Ovary (tissue), 9 donors: Measurements from ENCODE around the gene MBOAT7. TPM values are rescaled to one million over a fixed set of nuclear protein-coding genes. Genes with fewer than 3 reads are reported as not detected.

Experiments
- DNase-seq, 5 donors: peaks; one replicate each; pipeline ENCODE4 v3.0.0-alpha.2; 2019 to 2020
- H3K27ac ChIP-seq, 2 donors: fragments of 200-600 bp; one replicate each; pipeline versions ENCODE4 v1.5.1 to v1.8.0; 2019 to 2022
- H3K27me3 ChIP-seq: fragments of 200-600 bp; one replicate; pipeline ENCODE4 v1.8.0; 2022
- H3K36me3 ChIP-seq: fragments of 200-600 bp; sonication (generic); one replicate; pipeline ENCODE4 v1.5.1; 2019
- H3K4me1 ChIP-seq: one replicate; pipeline ENCODE4 v1.8.1; 2013; ENCODE audit warnings: mild to moderate bottlenecking, moderate library complexity; ENCODE audit not compliant: insufficient read depth
- H3K4me3 ChIP-seq: fragments of 200-600 bp; sonication (generic); one replicate; pipeline ENCODE4 v1.5.1; 2017
- H3K9me3 ChIP-seq, 2 donors: fragments of 200-600 bp in 1 of 2; sonication (generic) in 1 of 2; one replicate each; pipeline versions ENCODE4 v1.5.1 to v1.8.1; 2013 to 2019; ENCODE audit warnings: mild to moderate bottlenecking in 1 of 2, moderate library complexity in 1 of 2
- EP300 ChIP-seq: sonication (generic); formaldehyde crosslinking; IDR thresholded peaks from one replicate; pipeline ENCODE4 v1.6.1; 2017; ENCODE audit warnings: antibody characterized with exemption
- POLR2A ChIP-seq: fragments of 450-650 bp; IDR thresholded peaks from one replicate; pipeline ENCODE4 v1.6.1; 2017; ENCODE audit warnings: antibody characterized with exemption, mild to moderate bottlenecking, moderate library complexity
- WGBS, 3 donors: extraction: QIAGEN DNeasy Blood & Tissue Kit in 1 of 3; methylation state at CpG; one replicate each; pipeline versions ENCODE4 v1.1.5 to v1.1.7; 2013 to 2017; 5-methylcytosine and 5-hydroxymethylcytosine counted together
- intact Hi-C, 4 donors: fragments of 100-400 bp; cut with DNase I; formaldehyde crosslinking; loops; one replicate each; pipeline versions ENCODE4 v1.11.0 to v1.15.1; 2022 to 2023
- polyA plus RNA-seq, 2 donors: library from polyadenylated mRNA; stranded (reverse); fragments of 200-250 nt in 1 of 2; fragments of 350-450 nt in 1 of 2; fragmentation: Illumina TruSeq in 1 of 2; extraction: RNeasy Lipid Tissue Mini Kit (QIAGEN cat#74804) in 1 of 2; gene quantifications; one replicate each; pipeline ENCODE4 v1.2.3, GENCODE V29; 2013 to 2014
- total RNA-seq, 7 donors: library from RNA; depleted of rRNA in 2 of 7; stranded (reverse); fragments of >200 nt in 2 of 7; fragmentation: NEBNext Ultra II Directional in 3 of 7; extraction: Animal tissue kit (Norgen Biotek cat#: 25700) in 3 of 7; gene quantifications; one replicate each; pipeline versions ENCODE4 v1.1.0 to v1.2.4, GENCODE V29; 2016 to 2023
- TF ChIP-seq, protein P1 (sequence below), 3 donors: fragments of 450-650 bp in 2 of 3; fragments of 200-600 bp in 1 of 3; IDR thresholded peaks; one replicate each; pipeline versions ENCODE4 v1.5.1 to v1.8.0; 2016 to 2022; ENCODE audit warnings: antibody characterized with exemption in 3 of 3, mild to moderate bottlenecking in 1 of 3
- donor health status: DM: no; HTN: no; CAD: no; lungs with moderate emphysema.
- donor health status: DM: no; HTN: no; CAD: no.
- donor health status: Bipolar disorder and iron deficiency.
- donor health status: DM: yes; HTN: yes; CAD: no.
- donor health status: DM: no; HTN: no; CAD: no.
- donor health status: DM: yes; HTN: yes; CAD: no.

The MBOAT7 gene
- total and polyA plus RNA-seq, 9 donors: 41.0 to 105 (median 51.5) TPM

DNA sequence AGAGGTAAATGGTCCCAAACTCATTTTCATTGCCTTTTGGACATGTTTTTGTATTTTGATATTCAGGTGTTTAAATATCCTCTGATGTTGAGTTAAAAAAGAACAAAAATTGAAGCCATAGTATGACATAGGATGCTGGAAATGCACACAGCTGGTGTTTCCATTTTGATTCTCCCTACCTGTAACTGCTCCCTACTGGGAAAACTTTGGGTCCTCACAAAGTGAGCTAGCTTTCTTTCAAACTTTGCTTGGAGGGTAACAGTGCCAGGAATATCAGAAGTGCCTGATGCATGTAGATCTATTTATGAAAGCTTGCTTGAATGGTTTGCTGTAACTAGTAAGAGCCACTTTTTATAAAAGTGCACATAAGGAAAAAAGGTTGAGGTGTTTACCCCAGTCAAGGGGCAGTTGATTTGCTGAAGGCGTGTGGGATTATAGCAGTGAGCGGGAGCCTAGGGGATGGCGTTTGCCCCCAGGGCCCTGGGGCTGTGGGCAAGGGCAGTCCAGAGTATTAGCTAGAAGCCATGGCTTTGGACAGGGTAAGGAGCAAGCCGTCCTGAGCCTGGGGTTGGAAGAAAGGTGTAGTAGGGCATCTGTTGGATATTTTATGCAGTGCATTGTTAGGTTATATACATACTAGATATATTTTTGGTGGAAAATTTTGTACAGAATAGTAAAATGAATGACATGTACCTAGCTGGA is 15.5 kb upstream of the MBOAT7 start:
- H3K4me3 ChIP-seq: no peak overlapping the region
- H3K27ac ChIP-seq: no peak overlapping the region
- peaks cover 44% of the 10 kb centered on the region for H3K4me1 ChIP-seq
- DNase-seq: no peak
- intact Hi-C loops: loop anchor here in 2 of 4 donors (5.0 to 10.0 kb wide), 2 partner anchors 43 to 1470 kb away; partner anchors contain the start of gene EPN1 (in 1 of the 2)
- H3K36me3 ChIP-seq: no peaks in the 10 kb centered on the region
- WGBS, 3 donors: 79 to 87% (median 80%) methylated on average over 4 of the region's 4 CpGs
- no peaks in the 10 kb centered on the region for H3K9me3 ChIP-seq
- TF ChIP-seq EP300 (no peak), POLR2A (no peak)
- TF ChIP-seq, protein P1, sequence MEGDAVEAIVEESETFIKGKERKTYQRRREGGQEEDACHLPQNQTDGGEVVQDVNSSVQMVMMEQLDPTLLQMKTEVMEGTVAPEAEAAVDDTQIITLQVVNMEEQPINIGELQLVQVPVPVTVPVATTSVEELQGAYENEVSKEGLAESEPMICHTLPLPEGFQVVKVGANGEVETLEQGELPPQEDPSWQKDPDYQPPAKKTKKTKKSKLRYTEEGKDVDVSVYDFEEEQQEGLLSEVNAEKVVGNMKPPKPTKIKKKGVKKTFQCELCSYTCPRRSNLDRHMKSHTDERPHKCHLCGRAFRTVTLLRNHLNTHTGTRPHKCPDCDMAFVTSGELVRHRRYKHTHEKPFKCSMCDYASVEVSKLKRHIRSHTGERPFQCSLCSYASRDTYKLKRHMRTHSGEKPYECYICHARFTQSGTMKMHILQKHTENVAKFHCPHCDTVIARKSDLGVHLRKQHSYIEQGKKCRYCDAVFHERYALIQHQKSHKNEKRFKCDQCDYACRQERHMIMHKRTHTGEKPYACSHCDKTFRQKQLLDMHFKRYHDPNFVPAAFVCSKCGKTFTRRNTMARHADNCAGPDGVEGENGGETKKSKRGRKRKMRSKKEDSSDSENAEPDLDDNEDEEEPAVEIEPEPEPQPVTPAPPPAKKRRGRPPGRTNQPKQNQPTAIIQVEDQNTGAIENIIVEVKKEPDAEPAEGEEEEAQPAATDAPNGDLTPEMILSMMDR (IDR thresholded peaks at IDR 0.05): no peak
- H3K27me3 ChIP-seq: no peaks in the 10 kb centered on the region

DNA sequence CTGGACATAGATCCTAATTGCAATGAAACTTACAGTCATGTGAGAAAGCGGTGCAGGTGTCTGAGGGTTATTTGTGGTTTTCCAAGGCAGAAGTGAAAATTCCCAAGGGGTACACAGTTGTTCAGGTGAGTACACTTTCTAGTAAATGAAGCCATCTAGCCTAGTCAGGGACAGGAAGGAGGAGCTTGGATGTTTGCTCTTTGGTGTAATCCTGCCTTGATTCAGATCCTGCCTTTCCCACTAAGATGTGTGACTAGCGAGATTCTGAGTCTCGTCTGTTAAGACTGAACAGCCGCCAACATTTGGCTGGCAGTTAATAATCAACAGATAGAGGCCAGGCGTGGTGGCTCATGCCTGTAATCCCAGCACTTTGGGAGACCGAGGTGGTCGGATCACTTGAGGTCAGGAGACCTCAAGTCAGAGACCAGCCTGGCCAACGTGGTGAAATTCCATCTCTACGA is 13.8 kb upstream of the MBOAT7 start:
- peaks cover 29% of the 10 kb centered on the region for H3K4me1 ChIP-seq
- intact Hi-C loops: loop anchor here in 2 of 4 donors (5.0 to 10.0 kb wide), 2 partner anchors 41 to 1472 kb away; partner anchors contain the start of gene EPN1 (in 1 of the 2)
- 43 to 56% (median 43%) methylated on average over 9 of the region's 9 CpGs for WGBS, 3 donors
- H3K36me3 ChIP-seq: no peaks in the 10 kb centered on the region
- H3K27ac ChIP-seq: no peak overlapping the region
- H3K4me3 ChIP-seq: no peak overlapping the region
- no peaks in the 10 kb centered on the region for H3K9me3 ChIP-seq
- DNase-seq: no peak
- no peak for TF ChIP-seq EP300
- TF ChIP-seq, protein P1 (IDR thresholded peaks at IDR 0.05): no peak
- no peak for TF ChIP-seq POLR2A
- no peaks in the 10 kb centered on the region for H3K27me3 ChIP-seq

DNA sequence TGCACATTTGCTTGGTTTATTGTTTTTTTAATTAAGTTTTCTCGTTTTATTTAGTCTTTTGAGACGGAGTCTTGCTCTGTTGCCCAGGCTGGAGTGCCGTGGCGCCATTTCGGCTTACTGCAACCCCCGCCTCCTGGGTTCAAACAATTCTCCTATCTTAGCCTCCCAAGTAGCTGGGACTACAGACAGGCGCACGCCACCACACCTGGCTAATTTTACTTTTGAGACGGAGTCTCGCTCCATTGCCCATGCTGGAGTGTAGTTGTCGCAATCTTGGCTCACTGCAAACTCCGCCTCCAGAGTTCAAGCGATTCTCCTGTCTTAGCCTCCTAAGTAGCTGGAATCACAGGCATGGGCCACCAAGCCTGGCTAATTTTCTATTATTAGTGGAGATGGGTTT is 12.6 kb upstream of the MBOAT7 start:
- Histone ChIP-seq H3K9me3 (no peaks in the 10 kb centered on the region), H3K36me3 (no peaks in the 10 kb centered on the region), H3K27ac (no peak overlapping the region), H3K27me3 (no peaks in the 10 kb centered on the region), H3K4me1 (peaks cover 19% of the 10 kb centered on the region), H3K4me3 (peak overlapping the region; percentile 56)
- 59 to 73% (median 73%) methylated on average over 13 of the region's 13 CpGs for WGBS, 3 donors
- no peak for DNase-seq
- intact Hi-C loops: loop anchor here in 2 of 4 donors (5.0 to 10.0 kb wide), 2 partner anchors 40 to 1473 kb away; partner anchors contain the start of gene EPN1 (in 1 of the 2)
- TF ChIP-seq POLR2A (no peak), EP300 (no peak)
- TF ChIP-seq, protein P1 (IDR thresholded peaks at IDR 0.05): no peak

DNA sequence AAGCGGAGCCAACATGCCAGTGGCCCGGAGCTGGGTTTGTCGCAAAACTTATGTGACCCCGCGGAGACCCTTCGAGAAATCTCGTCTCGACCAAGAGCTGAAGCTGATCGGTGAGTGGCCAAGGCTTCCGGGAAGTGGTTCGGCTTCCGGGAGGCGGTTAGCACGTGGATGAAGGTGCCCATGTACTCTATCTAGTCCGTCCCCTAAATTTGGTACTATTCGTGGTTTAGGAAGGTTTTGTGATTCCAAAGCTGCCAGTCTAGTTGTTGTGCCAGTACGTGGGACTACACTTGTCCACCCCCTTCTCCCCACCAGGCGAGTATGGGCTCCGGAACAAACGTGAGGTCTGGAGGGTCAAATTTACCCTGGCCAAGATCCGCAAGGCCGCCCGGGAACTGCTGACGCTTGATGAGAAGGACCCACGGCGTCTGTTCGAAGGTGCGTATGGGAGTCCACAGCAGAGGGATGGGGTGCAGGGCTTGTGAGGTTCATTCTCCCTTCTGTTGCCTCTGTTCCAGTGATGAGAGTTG is 11.9 kb upstream of the MBOAT7 start:
- intact Hi-C loops: loop anchor here in 2 of 4 donors (5.0 to 10.0 kb wide), 2 partner anchors 39 to 1474 kb away; partner anchors contain the start of gene EPN1 (in 1 of the 2)
- H3K4me1 ChIP-seq: peaks cover 15% of the 10 kb centered on the region

More for the DNA sequence above, 11.9 kb upstream of the MBOAT7 start:
- Histone ChIP-seq H3K4me3 (peak overlapping the region; percentile 56), H3K36me3 (no peaks in the 10 kb centered on the region), H3K27ac (peak overlapping the region; percentile 84 to 88), H3K27me3 (no peaks in the 10 kb centered on the region), H3K9me3 (no peaks in the 10 kb centered on the region)
- WGBS, 3 donors: 2 to 3% (median 2%) methylated on average over 17 to 28 of the region's 28 CpGs
- TF ChIP-seq POLR2A (no peak), EP300 (no peak)
- TF ChIP-seq, protein P1 (IDR thresholded peaks at IDR 0.05): no peak
- DNase-seq: no peak
